Daoy (cell line): ENCODE data around the gene SMIM10. TPM values are rescaled to one million over a fixed set of nuclear protein-coding genes. Genes with fewer than 3 reads are reported as not detected.
"Not testable (repeated sequence)": the region's sequence is repeated elsewhere in the genome, so short reads cannot be mapped to it uniquely, and the experiment has no call there.

Experiments used
- DNase-seq: peaks from one replicate; pipeline ENCODE4 v3.0.0-alpha.2; 2015; ENCODE audit warnings: low read depth
- total RNA-seq: library from RNA; depleted of rRNA; stranded (reverse); fragments of >200 nt; shearing (Covaris generic); gene quantifications from 2 replicates; pipeline ENCODE4 v1.2.3, GENCODE V29; 2014; rRNA removed

The SMIM10 gene
- 2.7 and 3.1 TPM in 2 replicates for total RNA-seq

DNA sequence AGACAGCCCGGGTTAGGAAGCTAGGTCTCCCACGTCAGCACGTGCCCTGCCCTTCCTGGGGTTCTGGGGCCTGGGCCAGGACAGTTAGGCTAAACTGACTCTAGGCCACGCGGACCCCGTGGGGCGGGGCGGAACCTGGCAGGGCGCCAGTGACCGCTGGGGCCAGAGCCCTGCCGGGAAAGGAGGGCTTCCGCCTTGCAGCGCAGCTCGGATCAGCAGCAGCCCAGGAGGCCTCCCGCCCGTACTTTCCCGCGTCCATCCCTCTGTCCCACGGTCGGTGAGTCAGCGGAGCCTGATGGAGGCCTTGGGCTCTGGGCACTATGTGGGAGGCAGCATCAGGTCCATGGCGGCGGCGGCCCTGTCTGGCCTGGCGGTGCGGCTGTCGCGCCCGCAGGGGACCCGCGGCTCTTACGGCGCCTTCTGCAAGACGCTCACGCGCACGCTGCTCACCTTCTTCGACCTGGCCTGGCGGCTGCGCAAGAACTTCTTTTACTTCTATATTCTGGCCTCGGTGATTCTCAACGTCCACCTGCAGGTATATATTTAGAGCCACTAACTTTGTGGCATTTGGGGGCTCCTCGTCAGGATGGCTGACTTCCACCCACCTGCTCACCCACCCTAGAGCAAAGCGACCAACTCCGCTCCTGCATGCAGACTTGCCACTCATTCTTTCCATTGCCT lies at the start of gene SMIM10:
Gene SMIM10 (plus strand): TSS at position 191 of the 681 bp plus-strand sequence. CDS start 105 bp downstream, at position 296.
- peak; percentile 87 for DNase-seq

GRCh38 chrX:134946364-134946763 lies 44.4 kb upstream of the SMIM10 start:
- not testable (repeated sequence) for DNase-seq

GRCh38 chrX:134948333-134949241 lies 42.2 kb upstream of the SMIM10 start:
- DNase-seq = peak; percentile 50

- peak; percentile 49 for DNase-seq
Measured at GRCh38 chrX:134949271-134949670, 41.5 kb upstream of the SMIM10 start.

- DNase-seq = no peak
Measured at GRCh38 chrX:134957836-134958235, 33.0 kb upstream of the SMIM10 start.

DNA sequence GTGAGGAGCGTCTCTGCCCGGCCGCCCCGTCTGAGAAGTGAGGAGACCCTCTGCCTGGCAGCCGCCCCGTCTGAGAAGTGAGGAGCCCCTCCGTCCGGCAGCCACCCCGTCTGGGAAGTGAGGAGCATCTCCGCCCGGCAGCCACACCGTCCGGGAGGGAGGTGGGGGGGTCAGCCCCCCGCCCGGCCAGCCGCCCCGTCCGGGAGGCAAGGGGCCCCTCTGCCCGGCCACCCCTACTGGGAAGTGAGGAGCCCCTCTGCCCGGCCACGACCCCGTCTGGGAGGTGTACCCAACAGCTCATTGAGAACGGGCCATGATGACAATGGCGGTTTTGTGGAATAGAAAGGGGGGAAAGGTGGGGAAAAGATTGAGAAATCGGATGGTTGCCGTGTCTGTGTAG lies 30.4 kb upstream of the SMIM10 start:
- DNase-seq = not testable (repeated sequence)

GRCh38 chrX:134963041-134963440 lies 27.8 kb upstream of the SMIM10 start:
- DNase-seq = no peak

GRCh38 chrX:134969726-134970125 lies 21.1 kb upstream of the SMIM10 start:
- no peak for DNase-seq

- no peak for DNase-seq
Measured at GRCh38 chrX:134971926-134972325, 18.9 kb upstream of the SMIM10 start.

GRCh38 chrX:134975516-134975915 lies 15.3 kb upstream of the SMIM10 start:
- DNase-seq = no peak

DNA sequence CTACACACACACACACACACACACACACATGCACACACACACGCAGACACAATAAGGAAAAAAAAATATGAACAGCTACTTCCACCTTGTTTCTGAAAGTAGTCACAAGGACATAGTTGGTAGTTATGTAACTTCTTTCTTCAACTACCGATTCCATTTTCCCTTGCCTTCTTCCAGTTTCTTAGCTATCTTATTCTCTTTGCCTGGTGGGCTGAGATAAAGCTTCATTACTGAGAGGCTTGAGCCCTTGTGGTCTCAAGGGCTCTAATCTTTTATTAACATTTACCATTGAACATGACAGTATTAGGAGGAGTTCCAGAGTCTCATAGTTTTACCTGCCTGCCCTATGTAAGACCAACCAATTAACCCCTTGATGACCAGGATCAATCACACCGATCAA lies 8.9 kb upstream of the SMIM10 start:
- no peak for DNase-seq

GRCh38 chrX:134982748-134983147 lies 8.0 kb upstream of the SMIM10 start:
- no peak for DNase-seq

DNA sequence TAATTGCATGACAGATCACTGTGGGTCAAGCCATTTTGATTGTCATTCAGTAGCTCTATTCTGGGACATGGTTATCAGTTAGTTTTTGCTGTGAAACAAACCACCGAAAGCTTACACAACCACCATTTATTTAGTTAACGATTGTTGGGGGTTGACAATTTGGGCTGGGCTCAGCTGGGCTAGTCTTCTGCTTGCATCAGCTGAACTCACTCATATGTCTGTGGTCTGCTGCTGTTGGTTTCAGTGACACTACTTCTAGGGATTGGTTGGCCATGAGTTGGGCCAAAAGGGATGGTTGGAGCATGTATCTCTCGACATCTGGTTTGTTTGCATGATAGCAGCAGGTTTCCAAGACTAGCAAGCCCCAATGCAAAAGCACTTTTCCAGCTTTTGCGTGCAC lies 5.3 kb upstream of the SMIM10 start:
- DNase-seq = no peak

GRCh38 chrX:134990475-134990800 lies 353 bp upstream of the SMIM10 start:
- DNase-seq = no peak

GRCh38 chrX:134997646-134998045 lies 6.9 kb downstream of the SMIM10 start:
- DNase-seq = no peak

GRCh38 chrX:134998246-134998645 lies 7.5 kb downstream of the SMIM10 start:
- no peak for DNase-seq

GRCh38 chrX:134999469-134999868 lies 8.7 kb downstream of the SMIM10 start:
- peak; percentile 9 for DNase-seq

GRCh38 chrX:135000516-135000915 lies 9.7 kb downstream of the SMIM10 start:
- no peak for DNase-seq

DNA sequence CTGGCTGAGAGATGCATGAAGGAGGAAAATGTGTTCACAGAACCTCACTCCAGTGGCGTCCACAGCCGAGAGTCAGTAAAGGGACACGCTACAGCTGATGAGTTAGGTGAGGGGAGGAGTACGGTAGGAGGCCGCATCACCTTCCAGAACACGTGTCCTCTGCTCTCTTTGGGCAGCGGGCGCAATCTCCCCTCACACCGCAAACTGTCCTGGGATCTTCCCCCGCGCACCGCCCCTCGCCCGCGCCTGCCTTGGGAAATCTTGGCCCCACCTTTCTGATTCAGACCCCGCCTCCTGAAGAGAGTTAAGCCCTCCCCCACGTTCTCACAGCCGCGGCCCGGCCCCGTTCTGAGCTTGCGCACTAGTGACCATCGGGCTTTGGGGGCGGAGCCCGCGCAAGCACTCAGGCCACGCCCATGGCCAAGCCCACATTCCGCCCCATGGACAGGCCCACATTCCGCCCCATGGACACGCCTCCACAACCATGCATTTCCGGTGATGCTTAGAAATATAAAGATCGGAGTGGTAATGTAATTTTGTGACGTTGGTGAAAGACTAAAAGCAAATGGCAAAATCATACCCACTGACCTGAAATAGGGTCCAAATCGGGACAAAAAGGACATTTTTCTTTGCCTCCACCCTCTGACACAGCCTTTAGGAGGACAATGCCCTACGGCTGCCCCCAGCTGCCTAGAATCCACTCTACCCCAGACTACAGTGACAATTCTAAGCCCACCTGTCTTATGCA lies 13.3 kb downstream of the SMIM10 start:
- DNase-seq = peak; percentile 91

- DNase-seq = no peak
Measured at GRCh38 chrX:135006187-135006586, 15.4 kb downstream of the SMIM10 start.

GRCh38 chrX:135009057-135009610 lies 18.3 kb downstream of the SMIM10 start:
- no peak for DNase-seq

- no peak for DNase-seq
Measured at GRCh38 chrX:135009838-135010237, 19.0 kb downstream of the SMIM10 start.
